HK-2 (cell line): ENCODE results near the gene SGSM1.
"Not testable (repeated sequence)": the region's sequence is repeated elsewhere in the genome, so short reads cannot be mapped to it uniquely, and the experiment has no call there.

Source experiments
- DNase-seq: peaks from one replicate; pipeline ENCODE4 v3.0.0-alpha.2; 2018; ENCODE audit not compliant: unreplicated experiment

Gene SGSM1

DNA sequence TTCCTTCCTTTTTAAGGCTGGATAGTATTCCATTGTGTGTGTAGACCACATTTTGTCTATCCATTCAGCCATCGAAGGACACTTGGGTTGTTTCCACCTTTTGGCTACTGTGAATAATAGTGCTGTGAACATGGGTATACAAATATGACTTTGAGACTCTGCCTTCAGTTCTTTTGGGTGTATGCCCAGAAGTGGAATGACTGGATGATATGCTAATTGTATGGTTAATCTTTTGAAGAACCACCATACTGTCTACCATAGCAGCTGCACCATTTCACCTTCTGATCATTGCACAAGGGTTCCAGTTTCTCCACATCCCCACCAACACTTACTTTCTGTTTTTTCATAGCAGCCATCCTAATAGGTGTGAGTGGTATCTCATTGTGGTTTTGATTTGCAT lies 30.3 kb downstream of the SGSM1 start:
- no peak for DNase-seq

DNA sequence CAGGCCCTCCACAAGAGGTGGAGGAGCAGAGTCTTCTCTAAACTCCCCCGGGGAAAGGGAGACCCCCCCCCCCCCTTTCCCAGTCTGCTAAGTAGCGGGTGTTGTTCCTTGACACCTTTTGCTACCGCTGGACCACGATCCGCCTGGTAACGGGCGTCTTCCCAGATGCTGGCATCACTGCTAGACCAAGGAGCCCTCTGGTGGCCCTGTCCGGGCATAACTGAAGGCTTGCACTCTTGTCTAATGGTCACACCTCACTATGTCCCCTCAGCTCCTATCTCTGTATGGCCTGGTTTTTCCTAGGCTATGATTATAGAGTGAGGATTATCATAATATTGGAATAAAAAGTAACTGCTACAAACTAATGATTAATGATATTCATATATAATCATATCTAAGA lies 31.5 kb downstream of the SGSM1 start:
- not testable (repeated sequence) for DNase-seq

DNA sequence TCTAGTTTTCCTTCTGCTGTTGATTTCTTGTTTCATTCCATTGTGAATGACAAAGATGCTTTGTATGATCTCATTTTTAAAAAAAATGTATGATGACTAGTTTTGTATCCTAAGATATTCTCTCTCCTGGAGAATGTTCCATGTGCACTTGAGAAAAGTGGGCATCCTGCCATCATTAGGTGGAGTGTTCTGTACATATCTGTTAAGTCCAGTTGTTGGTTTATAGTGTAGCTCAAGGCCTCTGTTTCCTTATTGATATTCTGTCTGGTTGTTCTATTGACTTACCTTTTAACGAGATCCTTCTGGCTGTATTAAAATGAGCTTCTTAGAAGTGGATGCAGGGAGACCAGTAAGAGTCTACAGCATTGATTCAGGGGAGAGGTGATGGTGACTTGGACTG lies 35.2 kb downstream of the SGSM1 start:
- DNase-seq: no peak

DNA sequence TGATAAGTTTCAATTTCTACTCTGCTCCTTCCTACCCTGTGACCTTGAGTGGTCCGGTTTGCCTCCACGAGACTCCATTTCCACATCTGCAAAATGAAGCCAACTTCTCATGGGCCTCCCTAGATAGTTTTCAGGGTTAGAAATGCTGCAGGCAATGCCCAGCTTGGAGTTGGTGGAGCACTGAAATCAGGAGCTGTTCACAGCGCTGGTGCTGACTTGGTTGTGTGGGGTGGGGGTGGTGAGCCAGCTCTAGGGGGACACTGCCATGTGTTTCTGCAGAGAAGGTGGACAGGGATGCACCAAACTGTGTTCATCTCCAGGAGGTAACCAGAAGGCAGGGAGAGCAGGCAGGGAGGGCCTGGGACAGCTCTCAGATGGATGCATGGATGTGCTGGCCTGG lies 37.0 kb downstream of the SGSM1 start:
- DNase-seq: no peak

- no peak for DNase-seq
Measured at GRCh38 chr22:24845041-24845898, 39.3 kb downstream of the SGSM1 start.

DNA sequence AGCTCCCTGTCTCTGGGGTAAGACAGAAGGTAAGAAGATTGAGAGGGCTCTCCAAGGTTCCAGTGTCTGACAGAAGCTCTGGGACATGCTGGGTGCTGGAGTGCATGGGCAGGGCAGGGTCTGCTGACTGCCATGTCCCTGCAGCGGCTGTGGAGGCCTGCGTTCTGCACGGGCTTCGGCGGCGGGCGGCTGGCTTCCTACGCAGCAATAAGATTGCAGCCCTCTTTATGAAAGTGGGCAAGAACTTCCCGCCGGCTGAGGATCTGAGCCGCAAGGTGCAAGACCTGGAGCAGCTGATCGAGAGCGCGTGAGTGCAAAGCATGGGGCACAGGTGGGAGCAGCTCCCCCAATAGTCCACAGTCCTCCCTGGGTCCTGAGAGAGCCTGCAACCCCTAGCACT lies 41.5 kb downstream of the SGSM1 start:
- DNase-seq: no peak

DNA sequence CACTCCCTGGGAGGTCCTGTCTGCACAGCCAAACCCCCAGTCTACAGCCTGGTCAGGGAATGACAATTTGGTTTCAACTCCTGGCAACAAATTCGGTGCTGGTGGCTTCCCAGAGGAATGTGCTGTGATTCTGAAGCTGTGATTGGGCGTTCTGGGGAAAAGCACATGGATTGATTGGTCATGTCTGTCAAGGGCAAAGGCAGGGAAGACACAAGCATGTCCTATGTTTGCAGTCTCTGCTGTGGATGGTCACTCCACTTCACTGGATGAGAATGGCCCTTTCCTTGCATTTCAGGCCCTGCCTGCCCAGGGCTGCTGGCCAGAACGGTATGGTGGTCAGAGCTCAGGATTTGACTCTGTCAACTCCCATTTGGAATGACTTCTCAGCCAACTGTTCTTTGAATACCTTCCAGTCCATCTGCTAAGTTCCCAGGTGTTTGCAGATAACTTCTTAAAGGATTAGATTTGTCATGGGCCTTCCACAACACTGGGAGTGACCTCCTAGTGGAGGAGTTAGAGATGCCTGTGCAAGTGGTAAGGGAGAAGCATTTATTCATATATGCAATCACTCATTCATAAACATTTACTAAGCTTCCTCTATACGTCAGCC lies 42.7 kb downstream of the SGSM1 start:
- DNase-seq: no peak

DNA sequence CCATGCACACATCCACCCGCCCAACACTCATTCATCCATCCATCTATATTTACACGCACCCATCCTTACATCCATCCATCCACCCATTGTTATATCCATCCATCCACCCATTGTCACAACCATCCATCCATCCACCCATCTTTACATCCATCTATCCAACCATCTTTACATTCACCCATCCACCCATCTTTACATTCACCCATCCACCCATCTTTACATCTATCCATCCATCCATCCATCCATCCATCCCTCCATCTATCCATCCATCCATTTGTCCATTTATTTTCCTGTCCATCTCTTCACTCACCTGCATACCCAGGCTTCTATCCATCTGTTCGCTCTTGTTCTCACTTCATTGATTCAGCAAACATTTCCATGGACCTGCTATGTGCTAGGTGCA lies 49.8 kb downstream of the SGSM1 start:
- DNase-seq: no peak

DNA sequence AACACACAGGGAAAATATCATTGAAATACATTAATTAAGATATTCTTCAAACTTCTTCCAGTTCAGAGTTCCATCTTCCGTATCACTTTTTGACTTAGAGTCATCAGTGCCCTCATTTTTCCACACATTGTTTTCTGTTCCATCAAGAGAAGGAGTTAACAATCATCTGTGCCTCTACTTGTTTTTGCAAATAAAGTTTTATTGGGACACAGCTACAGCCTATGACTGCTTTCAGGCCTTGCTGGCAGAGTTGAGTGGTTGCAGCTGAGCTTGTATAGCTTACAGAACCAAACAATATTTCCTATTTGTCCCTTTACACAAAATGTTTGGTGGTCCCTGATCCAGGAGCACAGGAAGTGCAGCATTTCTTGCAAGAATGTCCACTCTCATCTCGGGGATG lies 51.6 kb downstream of the SGSM1 start:
- no peak for DNase-seq

DNA sequence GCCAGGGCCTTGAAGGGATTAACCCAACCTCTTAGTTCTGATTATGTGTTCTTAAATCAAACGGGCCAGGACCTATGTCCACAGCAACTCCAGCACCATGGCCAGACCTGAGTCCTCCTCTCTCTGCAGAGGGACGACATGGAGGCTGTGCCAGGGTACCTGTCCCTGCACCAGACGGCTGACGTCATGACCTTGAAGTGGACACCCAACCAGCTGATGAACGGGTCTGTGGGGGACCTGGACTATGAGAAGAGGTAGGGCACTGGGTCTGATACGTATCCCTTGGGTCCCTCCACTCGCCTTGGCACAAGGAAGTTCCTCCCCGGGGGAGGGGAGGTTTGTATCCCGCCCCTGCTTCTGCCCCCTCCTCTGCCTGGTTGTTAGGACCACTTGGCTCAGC lies 53.6 kb downstream of the SGSM1 start:
- DNase-seq: no peak

- no peak for DNase-seq
Measured at GRCh38 chr22:24865508-24865907, 59.5 kb downstream of the SGSM1 start.

- no peak for DNase-seq
Measured at GRCh38 chr22:24867323-24868022, 61.5 kb downstream of the SGSM1 start.

DNA sequence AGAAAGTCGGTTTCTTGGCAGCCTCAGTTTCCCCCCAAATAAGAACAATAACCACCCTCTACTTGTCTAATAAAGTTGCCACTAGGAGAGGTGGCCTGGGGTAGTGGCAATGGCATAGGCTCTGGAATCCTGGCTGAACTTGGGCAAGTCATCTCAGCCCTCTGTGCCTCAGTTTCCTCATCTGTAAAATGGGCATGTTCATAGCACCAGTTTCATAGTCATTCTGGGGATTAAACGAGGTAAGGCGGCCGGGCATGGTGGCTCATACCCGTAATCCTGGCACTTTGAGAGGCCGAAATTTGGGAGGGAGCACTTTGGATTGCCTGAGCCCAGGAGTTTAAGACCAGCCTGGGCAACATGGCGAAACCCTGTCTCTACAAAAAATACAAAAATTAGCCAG lies 63.0 kb downstream of the SGSM1 start:
- DNase-seq: no peak

GRCh38 chr22:24871611-24872205 lies 65.7 kb downstream of the SGSM1 start:
- no peak for DNase-seq

- no peak for DNase-seq
Measured at GRCh38 chr22:24873226-24873625, 67.2 kb downstream of the SGSM1 start.

DNA sequence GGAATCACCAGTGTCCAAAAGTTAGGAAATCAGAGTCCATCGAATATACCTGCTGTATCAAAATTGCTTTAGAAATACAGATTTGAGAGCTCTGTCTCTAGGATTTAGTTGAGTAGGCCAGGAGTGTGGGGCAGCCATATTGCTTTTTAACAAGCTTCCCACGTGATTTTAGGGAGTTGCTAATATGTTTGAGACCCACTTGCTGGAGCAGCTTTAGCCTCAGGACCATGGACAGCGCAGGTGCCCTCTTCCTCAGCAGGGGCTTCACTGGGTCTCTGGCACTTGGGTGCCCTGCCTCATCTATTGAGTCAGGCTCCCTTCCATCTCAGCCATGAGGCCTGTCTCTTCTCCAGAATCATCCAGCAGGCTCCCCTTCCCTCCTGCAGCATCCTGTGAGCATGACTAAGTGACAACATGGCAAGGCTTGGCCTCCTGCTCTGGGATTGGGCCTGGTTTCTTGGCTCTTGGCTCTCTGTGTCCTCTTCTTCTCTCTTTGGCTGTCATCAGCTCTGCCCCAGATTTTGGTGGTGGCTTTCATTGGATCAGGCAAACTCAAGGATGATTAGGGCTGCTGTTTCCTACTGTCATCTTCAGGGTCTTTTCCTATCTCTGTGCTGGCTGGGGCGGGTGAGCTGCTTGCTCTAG lies 70.0 kb downstream of the SGSM1 start:
- DNase-seq: peak; percentile 14

DNA sequence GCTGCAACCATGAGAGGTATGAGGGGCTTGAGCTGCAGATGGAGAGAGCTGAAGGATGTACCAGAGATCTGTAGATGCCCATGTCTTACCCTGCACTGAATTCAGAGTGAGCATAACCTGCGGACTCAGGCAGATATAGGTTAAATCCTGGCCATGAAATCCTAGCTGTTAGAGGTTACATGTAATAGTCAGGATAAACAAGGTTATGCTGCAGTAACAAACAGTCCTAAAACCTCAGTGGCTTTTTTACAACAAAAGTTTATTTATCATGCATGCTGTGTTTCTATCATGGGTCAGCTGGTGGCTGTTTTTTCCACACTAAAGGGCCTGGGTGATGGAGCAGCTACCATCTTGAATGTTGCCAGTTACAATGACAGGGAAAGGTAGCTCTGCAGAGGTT lies 70.7 kb downstream of the SGSM1 start:
- no peak for DNase-seq

- no peak for DNase-seq
Measured at GRCh38 chr22:24878969-24879368, 73.0 kb downstream of the SGSM1 start.

GRCh38 chr22:24883432-24883831 lies 77.4 kb downstream of the SGSM1 start:
- no peak for DNase-seq

GRCh38 chr22:24887260-24887659 lies 81.2 kb downstream of the SGSM1 start:
- DNase-seq: no peak

DNA sequence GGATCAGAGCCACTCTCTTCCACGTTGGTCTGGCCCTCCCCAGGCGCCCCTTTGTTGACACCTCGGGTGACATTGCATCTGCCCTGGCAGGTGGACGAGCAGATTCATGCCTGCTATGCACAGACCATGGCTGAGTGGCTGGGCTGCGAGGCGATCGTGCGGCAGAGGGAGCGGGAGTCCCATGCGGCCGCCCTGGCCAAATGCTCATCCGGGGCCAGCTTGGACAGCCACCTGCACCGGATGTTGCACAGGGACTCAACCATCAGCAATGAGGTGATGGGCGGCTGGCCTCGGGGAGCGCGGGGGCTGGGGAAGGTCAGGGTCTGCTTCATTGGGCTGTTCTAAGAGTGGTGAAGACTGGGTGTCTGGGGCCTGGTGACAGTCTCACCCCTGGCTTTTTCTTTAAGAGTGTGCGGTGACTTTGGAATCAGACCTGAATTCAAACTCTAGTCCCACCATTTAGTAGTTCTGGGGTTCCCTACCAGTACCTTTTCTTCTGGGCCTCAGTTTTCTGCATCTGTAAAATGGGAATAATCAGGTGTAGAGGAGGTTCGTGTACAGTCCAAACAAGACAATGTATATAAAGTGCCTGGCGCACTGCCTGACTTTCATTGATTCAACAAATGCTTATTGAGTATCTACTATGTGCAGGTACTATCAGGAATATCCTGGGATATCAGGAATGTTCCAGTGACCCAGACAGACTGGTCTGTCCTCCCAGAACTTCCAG lies 87.5 kb downstream of the SGSM1 start:
- no peak for DNase-seq
